Mucosa of descending colon (tissue), 3 donors: ENCODE results near the gene KRTAP10-4. TPM values are rescaled to one million over a fixed set of nuclear protein-coding genes. Genes with fewer than 3 reads are reported as not detected.
A peak's percentile ranks its signal among the peaks of the same experiment; 100 is the strongest.
"Not testable (repeated sequence)": the region's sequence is repeated elsewhere in the genome, so short reads cannot be mapped to it uniquely, and the experiment has no call there.

Experiments
- ATAC-seq: fragments of 200-7000 bp; cut with Tn5 transposase; one replicate; pipeline ENCODE4 v1.9.1; 2020; ENCODE audit warnings: mild to moderate bottlenecking, moderate library complexity
- DNase-seq, 3 donors: peaks; one replicate each; pipeline ENCODE4 v3.0.0-alpha.2; 2020
- H3K36me3 ChIP-seq: fragments of 200-600 bp; one replicate; pipeline ENCODE4 v1.8.0; 2021; ENCODE audit warnings: low read depth, mild to moderate bottlenecking
- H3K4me1 ChIP-seq: fragments of 200-600 bp; one replicate; pipeline ENCODE4 v1.8.0; 2021; ENCODE audit warnings: low read depth, mild to moderate bottlenecking
- H3K4me3 ChIP-seq: fragments of 200-600 bp; one replicate; pipeline ENCODE4 v1.8.0; 2021; ENCODE audit warnings: mild to moderate bottlenecking
- H3K9me3 ChIP-seq: fragments of 200-600 bp; one replicate; pipeline ENCODE4 v1.8.0; 2021; ENCODE audit warnings: mild to moderate bottlenecking
- intact Hi-C, 2 donors: fragments of 100-400 bp; cut with DNase I in 1 of 2; cut with micrococcal nuclease in 1 of 2; formaldehyde crosslinking; loops; one replicate each; pipeline versions ENCODE4 v1.11.0 to v1.11.1; 2022; cut with DNase I, micrococcal nuclease
- total RNA-seq, 3 donors: library from RNA; stranded (reverse); fragmentation: NEBNext Ultra II Directional in 2 of 3; extraction: Animal tissue kit (Norgen Biotek cat#: 25700) in 2 of 3; gene quantifications; one replicate each; pipeline versions ENCODE4 v1.2.1 to v1.2.4, GENCODE V29; 2021 to 2023
- TF ChIP-seq, protein P1 (sequence below): fragments of 200-600 bp; IDR thresholded peaks from one replicate; pipeline ENCODE4 v1.8.0; 2022; ENCODE audit warnings: antibody characterized with exemption, mild to moderate bottlenecking
- donor health status: DM: no; HTN: no; CAD: no; lungs with moderate emphysema.
- donor health status: DM: no; HTN: no; CAD: no.
- donor health status: DM: no; HTN: yes; CAD: no.

Gene KRTAP10-4
- total RNA-seq, 3 donors from 2014 or later: not detected

DNA sequence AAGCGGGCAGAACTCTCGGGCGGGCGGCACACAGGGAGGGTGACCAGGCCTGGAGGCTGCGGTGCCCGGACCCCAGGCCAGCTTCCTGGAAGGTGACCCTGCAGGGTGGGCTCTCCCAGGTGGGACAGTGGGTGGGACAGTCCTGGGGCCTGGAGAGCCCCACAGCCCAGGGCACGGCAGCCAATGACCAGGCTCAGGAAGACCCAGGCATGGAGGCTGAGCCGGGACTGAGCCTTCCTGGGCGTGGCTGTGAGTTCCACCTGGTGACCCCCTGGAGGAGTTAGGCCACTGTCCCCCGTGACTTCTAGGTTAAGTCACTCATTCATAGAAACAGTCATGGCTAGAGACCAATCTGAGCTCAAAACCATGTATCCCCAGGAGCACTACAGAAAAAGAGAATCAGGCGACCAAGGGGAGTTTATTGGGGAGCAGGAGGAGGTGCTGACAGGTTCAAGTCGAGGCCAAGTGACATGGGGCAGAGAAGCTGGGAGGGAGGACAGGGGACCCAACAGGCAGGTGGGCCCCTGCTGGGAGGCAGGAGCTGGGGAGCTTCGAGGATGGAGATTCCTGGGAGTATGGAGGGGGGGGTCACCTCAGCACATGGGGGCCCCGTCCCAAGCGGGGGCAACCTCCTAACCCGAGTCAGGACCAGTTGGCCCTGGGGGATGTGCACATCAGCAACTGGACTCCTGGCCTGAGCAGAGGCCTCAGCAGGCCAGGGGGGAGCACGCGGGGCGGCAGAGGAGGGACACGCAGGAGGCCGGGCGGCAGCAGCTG lies 5.7 kb downstream of the KRTAP10-4 start:
- no peaks in the 10 kb centered on the region for H3K36me3 ChIP-seq
- TF ChIP-seq, protein P1, sequence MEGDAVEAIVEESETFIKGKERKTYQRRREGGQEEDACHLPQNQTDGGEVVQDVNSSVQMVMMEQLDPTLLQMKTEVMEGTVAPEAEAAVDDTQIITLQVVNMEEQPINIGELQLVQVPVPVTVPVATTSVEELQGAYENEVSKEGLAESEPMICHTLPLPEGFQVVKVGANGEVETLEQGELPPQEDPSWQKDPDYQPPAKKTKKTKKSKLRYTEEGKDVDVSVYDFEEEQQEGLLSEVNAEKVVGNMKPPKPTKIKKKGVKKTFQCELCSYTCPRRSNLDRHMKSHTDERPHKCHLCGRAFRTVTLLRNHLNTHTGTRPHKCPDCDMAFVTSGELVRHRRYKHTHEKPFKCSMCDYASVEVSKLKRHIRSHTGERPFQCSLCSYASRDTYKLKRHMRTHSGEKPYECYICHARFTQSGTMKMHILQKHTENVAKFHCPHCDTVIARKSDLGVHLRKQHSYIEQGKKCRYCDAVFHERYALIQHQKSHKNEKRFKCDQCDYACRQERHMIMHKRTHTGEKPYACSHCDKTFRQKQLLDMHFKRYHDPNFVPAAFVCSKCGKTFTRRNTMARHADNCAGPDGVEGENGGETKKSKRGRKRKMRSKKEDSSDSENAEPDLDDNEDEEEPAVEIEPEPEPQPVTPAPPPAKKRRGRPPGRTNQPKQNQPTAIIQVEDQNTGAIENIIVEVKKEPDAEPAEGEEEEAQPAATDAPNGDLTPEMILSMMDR: no peak
- peaks cover 6% of the 10 kb centered on the region for H3K4me1 ChIP-seq
- DNase-seq: no peak
- H3K4me3 ChIP-seq: no peak overlapping the region
- intact Hi-C loops: no loop called here
- ATAC-seq: no peak
- H3K9me3 ChIP-seq: peaks cover 12% of the 10 kb centered on the region

DNA sequence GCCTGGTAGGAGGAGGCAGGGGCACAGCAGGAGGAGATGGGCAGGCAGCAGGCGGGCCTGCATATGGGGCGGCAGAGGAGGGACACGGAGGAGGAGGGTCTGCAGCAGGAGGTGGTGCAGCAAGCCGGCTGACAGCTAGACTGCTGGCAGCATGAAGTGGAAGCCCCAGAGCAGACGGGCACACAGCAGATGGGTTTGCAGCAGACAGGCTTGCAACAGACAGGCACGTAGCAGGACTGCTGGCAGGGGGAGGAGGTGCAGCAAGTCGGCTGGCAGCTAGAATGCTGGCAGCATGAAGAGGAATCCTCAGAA lies 6.3 kb downstream of the KRTAP10-4 start:
- Histone ChIP-seq H3K4me1 (peaks cover under 1% of the 10 kb centered on the region), H3K36me3 (no peaks in the 10 kb centered on the region), H3K4me3 (no peak overlapping the region), H3K9me3 (peaks cover 12% of the 10 kb centered on the region)
- intact Hi-C loops: no loop called here
- ATAC-seq: no peak
- DNase-seq: no peak
- TF ChIP-seq, protein P1: no peak

GRCh38 chr21:44580231-44580821 lies 6.8 kb downstream of the KRTAP10-4 start, which contains the start of gene KRTAP10-5:
Gene KRTAP10-5, minus strand, starts transcription at chr21:44580604. Its CDS starts 26 bp downstream, at chr21:44580578.
- H3K4me1 ChIP-seq, intact Hi-C loops, H3K36me3 ChIP-seq, H3K4me3 ChIP-seq: not testable (repeated sequence)
- ATAC-seq (peak; percentile 68), DNase-seq (peak in 2 of 3 donors; percentile 21 to 63)
- H3K9me3 ChIP-seq: peaks cover 12% of the 10 kb centered on the region

DNA sequence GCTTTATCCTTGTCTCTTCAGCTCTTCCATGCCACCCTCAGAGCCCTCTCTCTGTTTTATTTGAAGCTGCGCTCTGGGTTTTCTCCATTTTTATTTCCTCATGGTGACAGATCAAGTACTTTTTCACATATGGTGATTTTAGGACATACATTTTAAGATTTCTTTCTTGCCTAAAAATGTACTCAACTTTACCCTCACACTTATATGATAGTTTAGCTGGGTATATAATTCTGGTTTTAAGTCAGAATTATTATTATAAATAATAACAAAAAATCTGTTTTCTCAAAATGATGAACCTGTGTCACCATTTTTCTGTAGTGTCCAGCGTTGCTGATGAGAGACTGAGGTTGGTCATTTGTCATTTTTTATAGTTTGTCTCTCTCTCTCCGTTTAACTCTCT lies 7.6 kb downstream of the KRTAP10-4 start:
- H3K4me3 ChIP-seq: no peak overlapping the region
- intact Hi-C loops: no loop called here
- DNase-seq: no peak
- H3K9me3 ChIP-seq: peaks cover 12% of the 10 kb centered on the region
- TF ChIP-seq, protein P1: no peak
- no peaks in the 10 kb centered on the region for H3K36me3 ChIP-seq
- H3K4me1 ChIP-seq: no peaks in the 10 kb centered on the region
- ATAC-seq: no peak

GRCh38 chr21:44582055-44582454 lies 8.5 kb downstream of the KRTAP10-4 start:
- H3K4me3 ChIP-seq: no peak overlapping the region
- no peaks in the 10 kb centered on the region for H3K36me3 ChIP-seq
- intact Hi-C loops: no loop called here
- H3K9me3 ChIP-seq: peaks cover 9% of the 10 kb centered on the region
- TF ChIP-seq, protein P1: no peak
- no peaks in the 10 kb centered on the region for H3K4me1 ChIP-seq
- ATAC-seq: no peak
- no peak for DNase-seq

DNA sequence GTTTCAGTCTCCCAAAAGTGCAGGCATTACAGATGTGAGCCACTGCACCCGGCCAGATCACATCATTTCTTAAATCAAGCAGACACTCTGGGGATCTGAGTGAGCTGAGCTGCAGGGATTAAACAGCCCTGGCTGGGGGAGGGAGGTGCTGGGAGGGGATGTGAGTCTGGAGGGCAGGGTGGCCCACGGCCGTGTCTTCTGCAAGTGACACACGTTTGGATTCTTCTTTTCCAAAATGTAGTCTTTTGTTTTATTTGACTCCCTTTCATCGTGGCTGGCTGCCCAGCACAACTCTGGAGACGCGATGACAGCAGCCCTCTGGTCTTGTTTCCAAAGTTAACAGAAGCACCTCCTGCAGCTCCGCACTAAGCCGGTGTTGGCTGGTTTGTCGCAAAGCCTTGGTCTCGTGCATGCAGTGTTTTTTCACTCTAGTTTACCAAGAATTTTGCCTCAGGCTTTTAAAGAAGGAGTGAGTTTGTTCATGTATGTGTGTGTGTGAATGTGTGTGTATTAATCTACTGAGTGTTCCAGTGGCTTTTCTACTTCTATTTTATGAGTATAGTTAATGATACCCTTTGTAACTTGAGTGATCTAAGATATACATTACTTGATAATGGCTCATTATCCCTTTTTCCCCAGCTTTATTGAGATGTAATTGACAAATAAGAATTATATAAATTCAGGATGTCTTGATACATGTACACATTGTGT lies 9.7 kb downstream of the KRTAP10-4 start:
- ATAC-seq (no peak), DNase-seq (no peak)
- intact Hi-C loops: no loop called here
- Histone ChIP-seq H3K4me3 (no peak overlapping the region), H3K36me3 (no peaks in the 10 kb centered on the region), H3K4me1 (no peaks in the 10 kb centered on the region), H3K9me3 (peaks cover 9% of the 10 kb centered on the region)
- TF ChIP-seq, protein P1: no peak
